Heart right ventricle (tissue), 16 donors: ENCODE measurements around the gene COPE. TPM values are rescaled to one million over a fixed set of nuclear protein-coding genes. Genes with fewer than 3 reads are reported as not detected.

Experiments
- ATAC-seq, 8 donors: fragments of 200-7000 bp; cut with Tn5 transposase; one replicate each; pipeline ENCODE4 v1.9.1; 2020; ENCODE audit warnings: mild to moderate bottlenecking in 8 of 8, moderate library complexity in 8 of 8, moderate number of reproducible peaks in 1 of 8
- DNase-seq, 2 donors: peaks; one replicate each; pipeline ENCODE4 v3.0.0-alpha.2; 2020
- H3K27ac ChIP-seq, 10 donors: fragments of 200-600 bp; sonication (generic) in 2 of 10; one replicate each; pipeline versions ENCODE4 v1.5.0 to v1.8.0; 2020 to 2022; ENCODE audit warnings: mild to moderate bottlenecking in 3 of 10
- H3K27me3 ChIP-seq, 7 donors: fragments of 200-600 bp; one replicate each; pipeline ENCODE4 v1.8.0; 2021 to 2022; ENCODE audit warnings: mild to moderate bottlenecking in 2 of 7
- H3K36me3 ChIP-seq, 9 donors: fragments of 200-600 bp; sonication (generic) in 1 of 9; one replicate each; pipeline versions ENCODE4 v1.5.0 to v1.8.0; 2020 to 2022; ENCODE audit warnings: mild to moderate bottlenecking in 2 of 9
- H3K4me1 ChIP-seq, 9 donors: fragments of 200-600 bp; sonication (generic) in 1 of 9; one replicate each; pipeline versions ENCODE4 v1.5.0 to v1.8.0; 2020 to 2022; ENCODE audit warnings: mild to moderate bottlenecking in 4 of 9
- H3K4me3 ChIP-seq, 10 donors: fragments of 200-600 bp; sonication (generic) in 2 of 10; one replicate each; pipeline versions ENCODE4 v1.5.0 to v1.8.0; 2020 to 2022; ENCODE audit warnings: mild to moderate bottlenecking in 7 of 10, moderate library complexity in 2 of 10
- H3K9me3 ChIP-seq, 11 donors: fragments of 200-600 bp in 10 of 11; sonication (generic) in 2 of 11; one replicate each; pipeline versions ENCODE4 v1.5.0 to v1.8.0; 2013 to 2022; ENCODE audit warnings: mild to moderate bottlenecking in 2 of 11, control low read depth in 1 of 11, moderate library complexity in 1 of 11
- CTCF ChIP-seq, 9 donors: fragments of 200-600 bp; sonication (generic) in 2 of 9; IDR thresholded peaks; one replicate each; pipeline versions ENCODE4 v1.5.0 to v1.8.0; 2021 to 2022; ENCODE audit warnings: antibody characterized with exemption in 9 of 9, mild to moderate bottlenecking in 5 of 9, moderate library complexity in 1 of 9
- WGBS, 2 donors: extraction: QIAGEN DNeasy Blood & Tissue Kit; methylation state at CpG; one replicate each; pipeline ENCODE4 v1.1.7; 2013; ENCODE audit warnings: inconsistent platforms in 1 of 2; 5-methylcytosine and 5-hydroxymethylcytosine counted together
- intact Hi-C, 10 donors: fragments of 100-400 bp; cut with DNase I; formaldehyde crosslinking; loops; one replicate each; pipeline versions ENCODE4 v1.11.1 to v1.14.2; 2022
- polyA plus RNA-seq, 2 donors: library from polyadenylated mRNA; stranded (reverse); fragments of 200-250 nt; gene quantifications; one replicate each; pipeline ENCODE4 v1.2.3, GENCODE V29; 2013
- total RNA-seq, 10 donors: library from RNA; stranded (reverse); fragmentation: NEBNext Ultra II Directional in 3 of 10; extraction: Animal tissue kit (Norgen Biotek cat#: 25700) in 3 of 10; gene quantifications; one replicate each; pipeline versions ENCODE4 v1.2.1 to v1.2.4, GENCODE V29; 2021 to 2023
- donor health status: Arrhythmogenic right ventricular cardiomyopathy.
- donor health status: ischemic (EF 13 %, LVEDD 7.1; RV severe dilation, severe dysfunction).
- donor health status: healthy with polysubstance abuse.
- donor health status: DM: no; HTN: yes; CAD: no.
- donor health status: DM: no; HTN: no; CAD: no.
- donor health status: ischemic (EF 25% LVEDD 6.9; RV normal size, moderate dysfunction).
- donor health status: ischemic (EF 25% LVEDD 5.7; RV mildly dilated, moderate dysfunction).
- donor health status: healthy.
- donor health status: DM: yes; HTN: yes; CAD: no.
- donor health status: Ischemic cardiomyopathy.
- donor health status: ischemic (EF 35%, LVEDD 5.7; RV mildly dilated, moderate dysfunction).
- donor health status: nonischemic (EF 11% LVEDD 7.7; RV severe dilation, severe dysfunction).
- donor health status: DM: yes; HTN: yes; CAD: no.
- donor health status: PGD.
- donor health status: ischemic (EF 29% LVEDD 5.4; RV normal size, mild dysfunction).
- donor health status: nonischemic (EF 23%, LVEDD 6.1; RV moderate dilation, normal function).

Gene COPE
- total and polyA plus RNA-seq, 12 donors: 102 to 302 (median 118) TPM

DNA sequence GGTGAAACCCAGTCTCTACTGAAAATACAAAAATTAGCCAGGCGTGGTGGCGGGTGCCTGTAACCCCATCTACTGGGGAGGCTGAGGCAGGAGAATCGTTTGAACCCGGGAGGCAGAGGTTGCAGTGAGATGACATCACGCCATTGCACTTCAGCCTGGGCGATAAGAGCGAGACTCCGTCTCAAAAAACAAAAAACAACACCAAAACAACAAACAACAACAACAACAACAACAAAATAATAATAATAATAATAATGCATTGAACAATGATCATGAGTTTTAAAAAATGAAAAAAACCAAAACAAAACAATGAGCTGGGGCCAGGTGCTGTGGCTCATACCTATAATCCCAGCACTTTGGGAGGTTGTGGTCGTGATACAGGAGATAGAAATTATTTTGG, 44.9 kb upstream of the COPE start:
- Histone ChIP-seq H3K27me3 (peaks cover 0 to 19% (median 16%) of the 10 kb centered on the region in 7 donors), H3K4me3 (no peak overlapping the region), H3K4me1 (peaks cover 0 to 33% (median 9%) of the 10 kb centered on the region in 9 donors), H3K27ac (no peak overlapping the region), H3K36me3 (no peaks in the 10 kb centered on the region), H3K9me3 (peaks cover 0 to 4% (median 0%) of the 10 kb centered on the region in 11 donors)
- no peak for TF ChIP-seq CTCF (IDR thresholded peaks at IDR 0.05)
- WGBS, 2 donors: 92 to 96% methylated on average over 9 of the region's 9 CpGs
- no peak for DNase-seq
- intact Hi-C loops: no loop called here
- no peak for ATAC-seq

DNA sequence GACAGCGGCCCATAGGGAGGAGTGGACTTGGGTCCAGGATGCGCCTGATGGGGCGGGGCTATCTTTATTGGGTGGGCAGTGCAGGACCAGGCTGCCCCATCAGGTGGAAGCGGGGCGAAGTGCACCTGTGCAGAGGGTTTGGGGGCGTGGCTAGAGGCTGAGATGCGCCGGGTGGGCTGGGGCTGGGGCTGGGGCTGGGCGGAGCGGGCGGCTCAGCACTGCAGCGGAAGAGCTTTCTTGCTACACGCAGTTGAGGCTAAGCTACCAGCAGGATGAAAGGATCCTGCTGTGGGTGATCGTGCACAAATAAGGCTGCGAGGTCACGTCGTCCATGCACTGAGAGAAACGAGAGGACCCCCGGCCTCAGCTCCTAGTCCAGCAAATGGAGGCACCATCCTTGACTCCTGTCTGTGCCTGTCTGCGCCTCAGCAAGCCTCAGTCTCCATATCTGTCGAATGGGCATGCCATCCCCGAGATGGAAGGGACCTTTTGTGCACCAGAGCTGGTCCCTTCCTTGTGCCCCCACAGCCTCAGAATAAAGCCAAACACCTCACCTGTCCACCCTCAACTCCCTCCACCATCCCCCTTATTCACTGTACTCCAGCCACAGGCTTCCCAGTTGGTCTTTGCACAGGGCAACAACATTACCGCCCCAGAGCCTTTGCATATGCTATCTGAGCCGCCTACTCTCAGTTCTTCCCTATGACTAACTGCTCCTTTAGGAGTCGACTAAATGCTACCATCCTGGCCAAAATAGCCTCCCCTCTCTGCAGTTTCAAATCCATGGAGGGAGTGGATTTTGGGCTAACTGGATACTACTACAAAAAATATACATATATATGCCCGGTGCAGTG, 42.8 kb upstream of the COPE start:
- Histone ChIP-seq H3K27me3 (peaks cover 0 to 19% (median 16%) of the 10 kb centered on the region in 7 donors), H3K27ac (no peak overlapping the region), H3K4me1 (peaks cover 0 to 12% (median 0%) of the 10 kb centered on the region in 9 donors), H3K9me3 (no peaks in the 10 kb centered on the region), H3K36me3 (no peaks in the 10 kb centered on the region), H3K4me3 (no peak overlapping the region)
- DNase-seq: no peak
- no peak for ATAC-seq
- TF ChIP-seq CTCF (IDR thresholded peaks at IDR 0.05): no peak
- intact Hi-C loops: no loop called here
- 22 to 24% methylated on average over 25 to 26 of the region's 26 CpGs for WGBS, 2 donors

GRCh38 chr19:18960370-18960769, 41.2 kb upstream of the COPE start:
- TF ChIP-seq CTCF (IDR thresholded peaks at IDR 0.05): no peak
- Histone ChIP-seq H3K4me3 (no peak overlapping the region), H3K27me3 (peaks cover 0 to 19% (median 16%) of the 10 kb centered on the region in 7 donors), H3K9me3 (no peaks in the 10 kb centered on the region), H3K36me3 (no peaks in the 10 kb centered on the region), H3K4me1 (no peaks in the 10 kb centered on the region), H3K27ac (no peak overlapping the region)
- ATAC-seq (no peak), DNase-seq (no peak)
- 80 to 87% methylated on average over 4 of the region's 4 CpGs for WGBS, 2 donors
- intact Hi-C loops: no loop called here

- WGBS, 2 donors: 96 to 98% methylated on average over 2 of the region's 2 CpGs
- H3K4me3 ChIP-seq: no peak overlapping the region
- H3K4me1 ChIP-seq: peaks cover 0 to 4% (median 0%) of the 10 kb centered on the region in 9 donors
- no peaks in the 10 kb centered on the region for H3K9me3 ChIP-seq
- DNase-seq: no peak
- no peak for TF ChIP-seq CTCF (IDR thresholded peaks at IDR 0.05)
- ATAC-seq: no peak
- no peaks in the 10 kb centered on the region for H3K36me3 ChIP-seq
- H3K27me3 ChIP-seq: no peaks in the 10 kb centered on the region
- intact Hi-C loops: no loop called here
- H3K27ac ChIP-seq: no peak overlapping the region
These were observed 35.9 kb upstream of the COPE start for GRCh38 chr19:18955042-18955441.
